GM12891 (cell line): Measurements from ENCODE around the gene PDXK.

Experiments used
- PAX5 ChIP-seq: IDR thresholded peaks from 2 replicates; pipeline ENCODE4 v1.6.1; 2011; ENCODE audit warnings: low read length, moderate library complexity, mild to moderate bottlenecking; ENCODE audit not compliant: insufficient read depth, severe bottlenecking
- POLR2A ChIP-seq: IDR thresholded peaks from 2 replicates; pipeline ENCODE4 v1.6.1; 2011; ENCODE audit warnings: low read depth, low read length, control low read depth
- POLR2AphosphoS5 ChIP-seq: IDR thresholded peaks from 2 replicates; pipeline ENCODE4 v1.6.1; 2011; ENCODE audit warnings: low read depth, low read length, control low read depth
- POU2F2 ChIP-seq: IDR thresholded peaks from 2 replicates; pipeline ENCODE4 v1.6.1; 2011; ENCODE audit warnings: low read depth, mild to moderate bottlenecking, control low read depth, low read length, moderate library complexity
- TAF1 ChIP-seq: IDR thresholded peaks from 2 replicates; pipeline ENCODE4 v1.6.1; 2011; ENCODE audit warnings: low read depth, low read length, control low read depth

- TF ChIP-seq POU2F2 (no peak), POLR2A (no peak), TAF1 (no peak), POLR2AphosphoS5 (no peak), PAX5 (no peak)
Observed at GRCh38 chr21:43721939-43722338, 3.0 kb downstream of the PDXK start.
